ENCODE results near the gene TMCC2.

The TMCC2 gene

GRCh38 chr1:205301842-205302588 lies 74.3 kb downstream of the TMCC2 start:
- TF ChIP-seq ZBTB7A (IDR thresholded peaks at IDR 0.05; ENCODE audit: low read depth) (peak; percentile 24; the same call in 1 of the 2 replicates), NFIC (IDR thresholded peaks at IDR 0.05) (no peak)

- TF ChIP-seq YY1 (IDR thresholded peaks at IDR 0.05; ENCODE audit: low read depth) (no peak), ZBTB7A (IDR thresholded peaks at IDR 0.05; ENCODE audit: low read depth) (0 out of 2 replicates have a peak, but pooled peaks have one; percentile 17), RAD21 (IDR thresholded peaks at IDR 0.05; ENCODE audit: low read depth) (no peak), NFIC (IDR thresholded peaks at IDR 0.05) (no peak)
Observed at GRCh38 chr1:205303247-205303888, 75.6 kb downstream of the TMCC2 start.

DNA sequence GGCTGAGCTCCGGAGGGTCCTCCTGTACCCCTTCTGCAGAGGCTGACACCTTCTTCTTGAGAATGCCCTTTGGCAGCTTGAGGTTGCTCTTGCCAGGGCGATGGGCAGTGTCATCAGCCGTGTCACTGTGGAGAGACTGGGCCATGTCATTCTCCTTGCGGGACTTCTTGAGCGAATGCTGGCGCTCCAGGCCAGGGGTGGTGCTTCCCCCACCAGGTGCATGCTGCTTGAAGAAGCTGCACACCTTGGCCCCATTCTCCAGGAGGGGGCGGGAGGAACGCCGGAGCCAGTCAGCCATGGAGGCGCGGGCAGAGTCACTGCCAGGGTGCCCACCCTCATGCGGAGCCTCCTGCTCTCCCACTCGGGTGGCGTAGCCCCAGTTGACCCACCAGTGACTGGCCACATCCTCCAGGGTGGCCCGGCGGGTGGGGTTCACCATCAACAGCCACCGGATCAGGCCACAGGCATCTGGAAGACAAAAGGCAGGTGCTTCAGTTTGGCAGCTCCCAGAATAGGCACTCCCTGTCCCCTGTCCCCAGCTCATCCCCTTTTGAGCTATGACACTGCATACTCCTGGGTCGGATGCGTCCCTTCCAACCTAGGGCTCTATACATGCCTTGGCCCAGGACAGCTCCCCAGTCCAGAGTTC lies 76.4 kb downstream of the TMCC2 start:
- TF ChIP-seq MAX (IDR thresholded peaks at IDR 0.05) (0 out of 2 replicates have a peak, but pooled peaks have one; percentile 30), YY1 (IDR thresholded peaks at IDR 0.05; ENCODE audit: low read depth) (no peak), TCF12 (IDR thresholded peaks at IDR 0.05; ENCODE audit: low read depth) (0 out of 2 replicates have a peak, but pooled peaks have one; percentile 13)

DNA sequence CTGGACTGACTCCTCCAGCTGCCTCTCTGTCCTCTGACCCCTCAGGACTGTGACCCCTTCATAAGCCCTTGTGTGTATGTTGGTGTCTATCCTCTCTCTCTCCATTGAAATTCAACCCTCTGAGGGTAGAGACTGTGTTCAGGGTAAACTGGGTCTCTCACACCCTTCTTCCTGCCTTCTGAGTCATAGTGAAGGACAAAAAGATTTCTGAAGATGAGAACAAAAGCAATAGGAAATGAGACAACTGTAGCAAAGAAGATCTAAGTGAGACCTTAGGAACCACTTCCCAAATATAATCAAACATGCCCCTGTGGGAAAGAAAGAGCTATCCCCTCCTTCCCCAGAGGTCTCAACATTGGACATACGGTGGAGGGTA lies 76.9 kb downstream of the TMCC2 start:
- TF ChIP-seq EGR1 (IDR thresholded peaks at IDR 0.05) (no peak), YY1 (IDR thresholded peaks at IDR 0.05; ENCODE audit: low read depth) (no peak), CEBPB (IDR thresholded peaks at IDR 0.05) (no peak), FOXM1 (IDR thresholded peaks at IDR 0.05; ENCODE audit: borderline replicate concordance, low read depth) (no peak), TAF1 (IDR thresholded peaks at IDR 0.05; ENCODE audit: low read depth) (no peak), EP300 (IDR thresholded peaks at IDR 0.05; ENCODE audit: borderline replicate concordance) (no peak), ZBTB7A (IDR thresholded peaks at IDR 0.05; ENCODE audit: low read depth) (no peak), TEAD4 (IDR thresholded peaks at IDR 0.05) (no peak), MAX (IDR thresholded peaks at IDR 0.05) (no peak), REST (IDR thresholded peaks at IDR 0.05; ENCODE audit: low read depth) (no peak), TCF12 (IDR thresholded peaks at IDR 0.05; ENCODE audit: low read depth) (no peak), CREB1 (IDR thresholded peaks at IDR 0.05; ENCODE audit: low read depth) (no peak)
- TF ChIP-seq, protein P1, sequence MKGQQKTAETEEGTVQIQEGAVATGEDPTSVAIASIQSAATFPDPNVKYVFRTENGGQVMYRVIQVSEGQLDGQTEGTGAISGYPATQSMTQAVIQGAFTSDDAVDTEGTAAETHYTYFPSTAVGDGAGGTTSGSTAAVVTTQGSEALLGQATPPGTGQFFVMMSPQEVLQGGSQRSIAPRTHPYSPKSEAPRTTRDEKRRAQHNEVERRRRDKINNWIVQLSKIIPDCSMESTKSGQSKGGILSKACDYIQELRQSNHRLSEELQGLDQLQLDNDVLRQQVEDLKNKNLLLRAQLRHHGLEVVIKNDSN (IDR thresholded peaks at IDR 0.05): no peak

DNA sequence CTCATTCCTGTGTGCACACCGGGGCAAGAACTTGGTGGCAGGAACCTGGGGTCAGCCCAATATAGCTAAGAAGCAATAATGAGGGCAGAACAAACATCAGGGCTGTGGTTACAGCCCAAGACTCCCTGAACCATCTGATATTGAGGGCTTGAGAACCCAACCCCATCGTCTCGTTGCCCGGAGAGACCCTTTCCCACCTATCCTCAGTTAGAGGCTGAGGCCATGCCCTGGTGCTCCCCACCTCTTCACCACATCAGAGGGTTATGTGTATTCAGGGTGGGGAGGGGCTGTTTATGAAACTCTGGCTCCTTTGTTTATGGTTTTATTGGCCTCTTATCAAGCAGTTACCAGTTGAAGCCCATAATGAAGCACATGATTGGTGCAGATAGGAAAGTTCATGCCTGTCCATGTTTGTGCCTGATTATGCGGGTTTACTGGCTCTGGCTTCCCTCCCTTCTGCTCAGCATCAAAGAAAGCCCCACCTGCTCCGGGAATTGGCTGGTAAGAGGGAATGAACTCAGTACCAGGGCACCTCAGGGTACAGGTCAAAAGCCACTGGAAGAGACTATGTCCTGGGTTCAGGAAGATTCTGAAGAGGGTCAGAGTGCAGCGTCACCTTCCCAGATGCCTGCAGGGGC lies 79.3 kb downstream of the TMCC2 start:
- TF ChIP-seq TCF12 (IDR thresholded peaks at IDR 0.05; ENCODE audit: low read depth): no peak
- TF ChIP-seq FOXM1 (IDR thresholded peaks at IDR 0.05; ENCODE audit: borderline replicate concordance, low read depth): no peak
- no peak for TF ChIP-seq EGR1 (IDR thresholded peaks at IDR 0.05)
- no peak for TF ChIP-seq RAD21 (IDR thresholded peaks at IDR 0.05; ENCODE audit: low read depth)
- no peak for TF ChIP-seq TAF1 (IDR thresholded peaks at IDR 0.05; ENCODE audit: low read depth)
- TF ChIP-seq MAX (IDR thresholded peaks at IDR 0.05): no peak
- TF ChIP-seq YY1 (IDR thresholded peaks at IDR 0.05; ENCODE audit: low read depth): no peak
- TF ChIP-seq, protein P1 (IDR thresholded peaks at IDR 0.05): no peak
- TF ChIP-seq ZBTB7A (IDR thresholded peaks at IDR 0.05; ENCODE audit: low read depth): no peak
- TF ChIP-seq CREB1 (IDR thresholded peaks at IDR 0.05; ENCODE audit: low read depth): no peak
- TF ChIP-seq REST (IDR thresholded peaks at IDR 0.05; ENCODE audit: low read depth): no peak
- no peak for TF ChIP-seq TEAD4 (IDR thresholded peaks at IDR 0.05)
- no peak for TF ChIP-seq NFIC (IDR thresholded peaks at IDR 0.05)

All from Ishikawa (cell line).